Calu3 (cell line): ENCODE data around the gene PKIB. TPM values are rescaled to one million over a fixed set of nuclear protein-coding genes. Genes with fewer than 3 reads are reported as not detected.

Source experiments
- BruUV-seq: library from RNA; stranded (reverse); fragments of 400-500 nt; replicated peaks from 2 replicates; lab custom pipeline; 2021; lab: Mats Ljungman, UMichigan
- CTCF ChIA-PET: fragments of 300-600 bp; sonication (Branson Sonifier 250); formaldehyde crosslinking; loops from one replicate; lab custom pipeline; 2022; ENCODE audit warnings: antibody characterized with exemption; lab: Charles Lee
- DNase-seq: peaks from one replicate; pipeline ENCODE4 v3.0.0; 2022
- H3K27ac Mint-ChIP-seq: one replicate; pipeline ENCODE4 v1.8.0; 2022; ENCODE audit warnings: mixed read lengths; ENCODE audit not compliant: unreplicated experiment
- H3K27me3 Mint-ChIP-seq: one replicate; pipeline ENCODE4 v1.8.0; 2022; ENCODE audit warnings: mixed read lengths; ENCODE audit not compliant: unreplicated experiment
- H3K36me3 Mint-ChIP-seq: one replicate; pipeline ENCODE4 v1.8.0; 2022; ENCODE audit warnings: mild to moderate bottlenecking, moderate library complexity, mixed read lengths; ENCODE audit not compliant: insufficient read depth, unreplicated experiment
- H3K4me1 Mint-ChIP-seq: one replicate; pipeline ENCODE4 v1.8.0; 2022; ENCODE audit warnings: mild to moderate bottlenecking, low read depth, mixed read lengths; ENCODE audit not compliant: unreplicated experiment
- H3K4me3 Mint-ChIP-seq: one replicate; pipeline ENCODE4 v1.8.0; 2022; ENCODE audit warnings: mild to moderate bottlenecking, low read depth, moderate library complexity, mixed read lengths; ENCODE audit not compliant: unreplicated experiment
- H3K9me3 Mint-ChIP-seq: one replicate; pipeline ENCODE4 v1.8.0; 2022; ENCODE audit warnings: low read depth, mixed read lengths; ENCODE audit not compliant: unreplicated experiment
- intact Hi-C: fragments of 100-400 bp; cut with micrococcal nuclease; formaldehyde crosslinking; loops from one replicate; pipeline ENCODE4 v1.10.0; 2022; ENCODE audit not compliant: unreplicated experiment
- total RNA-seq: library from RNA; stranded (reverse); gene quantifications from 2 replicates; pipeline ENCODE4 v1.2.3, GENCODE V29; 2022
- TF ChIP-seq, protein P1 (sequence below): fragments of 200-600 bp; IDR thresholded peaks from one replicate; pipeline ENCODE4 v1.8.0; 2022; ENCODE audit warnings: antibody characterized with exemption; ENCODE audit not compliant: unreplicated experiment

PKIB gene
- total RNA-seq, 1 experiment from 2014 or later = 17.2 TPM

DNA sequence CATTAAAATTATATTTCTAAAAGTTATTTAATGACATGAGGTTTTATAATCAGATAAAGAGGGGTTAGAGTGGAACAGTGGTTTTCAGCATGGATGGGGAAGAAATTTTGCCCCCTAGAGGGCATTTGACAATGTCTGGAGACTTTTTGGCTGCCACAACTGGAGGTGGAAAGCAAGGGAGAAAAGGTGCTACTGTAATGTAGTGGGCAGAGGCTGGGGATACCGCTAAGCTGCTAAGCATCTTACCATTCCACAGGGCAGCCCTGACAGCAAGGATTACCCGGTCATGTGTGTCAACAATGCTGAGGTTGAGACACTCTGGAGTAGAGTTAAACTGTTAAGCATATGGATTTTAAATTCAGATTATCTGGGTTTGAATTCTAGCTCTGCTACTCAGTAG, 116.4 kb downstream of the PKIB start:
- Mint-ChIP-seq H3K36me3 (no peaks in the 10 kb centered on the region), H3K27me3 (no peaks in the 10 kb centered on the region), H3K4me3 (no peak overlapping the region), H3K9me3 (no peaks in the 10 kb centered on the region), H3K4me1 (no peaks in the 10 kb centered on the region), H3K27ac (no peak overlapping the region)
- peak; percentile 42 for DNase-seq
- intact Hi-C loops = loop anchor here (1.0 to 5.0 kb wide), 3 partner anchors 116 to 249 kb away; partner anchors contain the start of gene PKIB
- CTCF ChIA-PET = interaction anchor here (0.8 to 1.8 kb wide), 4 partner anchors 30 to 235 kb away, joined by 3 to 10 read pairs (median 6); partner anchors contain the start of gene PKIB
- TF ChIP-seq, protein P1, sequence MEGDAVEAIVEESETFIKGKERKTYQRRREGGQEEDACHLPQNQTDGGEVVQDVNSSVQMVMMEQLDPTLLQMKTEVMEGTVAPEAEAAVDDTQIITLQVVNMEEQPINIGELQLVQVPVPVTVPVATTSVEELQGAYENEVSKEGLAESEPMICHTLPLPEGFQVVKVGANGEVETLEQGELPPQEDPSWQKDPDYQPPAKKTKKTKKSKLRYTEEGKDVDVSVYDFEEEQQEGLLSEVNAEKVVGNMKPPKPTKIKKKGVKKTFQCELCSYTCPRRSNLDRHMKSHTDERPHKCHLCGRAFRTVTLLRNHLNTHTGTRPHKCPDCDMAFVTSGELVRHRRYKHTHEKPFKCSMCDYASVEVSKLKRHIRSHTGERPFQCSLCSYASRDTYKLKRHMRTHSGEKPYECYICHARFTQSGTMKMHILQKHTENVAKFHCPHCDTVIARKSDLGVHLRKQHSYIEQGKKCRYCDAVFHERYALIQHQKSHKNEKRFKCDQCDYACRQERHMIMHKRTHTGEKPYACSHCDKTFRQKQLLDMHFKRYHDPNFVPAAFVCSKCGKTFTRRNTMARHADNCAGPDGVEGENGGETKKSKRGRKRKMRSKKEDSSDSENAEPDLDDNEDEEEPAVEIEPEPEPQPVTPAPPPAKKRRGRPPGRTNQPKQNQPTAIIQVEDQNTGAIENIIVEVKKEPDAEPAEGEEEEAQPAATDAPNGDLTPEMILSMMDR = no peak
- BruUV-seq = no TSS peak

DNA sequence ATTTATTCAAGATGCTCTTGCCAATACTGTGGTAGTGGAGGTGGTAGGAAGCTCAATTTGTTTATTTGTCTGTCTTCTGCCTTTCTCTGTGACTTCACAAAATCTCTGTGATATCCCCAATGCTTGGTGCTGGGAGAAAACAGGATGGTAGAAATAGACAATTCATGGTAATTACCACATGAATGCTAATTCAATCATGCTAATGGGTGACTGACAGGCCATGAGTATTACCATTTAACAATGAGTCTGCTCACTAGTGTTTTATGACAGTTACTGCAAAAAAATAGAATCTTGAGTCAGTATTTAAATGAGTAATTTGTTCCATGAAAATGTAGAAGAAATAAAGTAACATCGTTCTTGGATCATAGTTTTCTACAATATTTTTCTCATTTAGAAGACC, 117.0 kb downstream of the PKIB start:
- DNase-seq = no peak
- no peaks in the 10 kb centered on the region for H3K4me1 Mint-ChIP-seq
- H3K9me3 Mint-ChIP-seq = no peaks in the 10 kb centered on the region
- H3K36me3 Mint-ChIP-seq = no peaks in the 10 kb centered on the region
- no peak overlapping the region for H3K4me3 Mint-ChIP-seq
- TF ChIP-seq, protein P1 = no peak
- intact Hi-C loops = loop anchor here (2.0 to 5.0 kb wide), 2 partner anchors 116 to 250 kb away; partner anchors contain the start of gene PKIB
- H3K27me3 Mint-ChIP-seq = no peaks in the 10 kb centered on the region
- no peak overlapping the region for H3K27ac Mint-ChIP-seq
- no TSS peak for BruUV-seq
- CTCF ChIA-PET = interaction anchor here (0.8 to 1.8 kb wide), 4 partner anchors 30 to 235 kb away, joined by 3 to 10 read pairs (median 6); partner anchors contain the start of gene PKIB

DNA sequence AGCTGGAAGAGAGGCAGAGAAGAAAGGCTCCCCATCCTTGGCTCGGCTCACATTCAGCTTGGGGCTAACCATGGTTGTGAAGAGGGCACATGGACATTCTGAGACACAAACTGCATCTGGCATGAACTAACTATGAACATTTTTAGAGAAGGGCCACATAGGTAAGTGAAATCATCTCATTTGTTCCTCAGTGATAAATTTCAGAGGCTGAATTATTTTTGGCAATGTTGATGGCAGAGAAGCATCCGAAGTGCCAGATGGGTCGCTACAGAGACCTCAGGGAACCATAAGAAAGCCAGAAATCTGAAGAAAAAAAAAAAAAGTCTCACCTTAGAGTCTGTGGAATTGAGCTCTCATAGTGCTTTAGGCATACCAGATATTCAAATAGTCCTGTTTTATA, 120.1 kb downstream of the PKIB start:
- intact Hi-C loops = loop anchor here (1.0 kb wide), 1 partner anchor 586 kb away; no protein-coding TSS in a partner anchor
- BruUV-seq = no TSS peak
- H3K27ac Mint-ChIP-seq = no peak overlapping the region

DNA sequence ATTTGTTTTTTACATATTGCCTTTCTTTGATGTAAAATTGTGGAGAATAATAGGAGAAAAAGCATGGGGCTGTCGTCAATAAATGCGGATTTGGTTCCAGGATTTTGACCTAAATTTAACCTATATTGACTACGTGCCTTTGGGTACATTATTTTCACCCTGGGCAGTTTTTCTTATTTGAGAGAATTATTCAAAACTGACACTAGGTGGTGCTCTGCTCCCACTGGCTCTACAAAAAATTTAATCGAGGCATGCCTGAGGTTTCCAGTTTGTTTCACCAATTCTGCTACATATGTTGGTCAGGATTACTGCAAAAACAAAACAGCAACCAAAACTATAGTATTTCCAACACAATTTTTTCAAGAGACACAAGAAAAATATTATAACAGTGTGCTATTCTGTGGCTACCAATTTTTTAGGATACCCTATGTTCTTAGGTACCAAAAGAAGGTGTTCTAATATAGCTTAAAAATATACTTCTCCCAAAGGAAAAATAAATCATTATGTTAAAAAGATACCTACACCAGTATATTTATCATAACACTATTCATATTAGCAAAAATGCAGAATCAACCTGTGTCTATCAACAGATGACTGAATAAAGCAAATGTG, 120.7 kb downstream of the PKIB start:
- DNase-seq = peak; percentile 28
- Mint-ChIP-seq H3K36me3 (no peaks in the 10 kb centered on the region), H3K4me3 (no peak overlapping the region), H3K27me3 (no peaks in the 10 kb centered on the region), H3K9me3 (no peaks in the 10 kb centered on the region), H3K4me1 (no peaks in the 10 kb centered on the region), H3K27ac (no peak overlapping the region)
- TF ChIP-seq, protein P1 = peak; percentile 73
- intact Hi-C loops = loop anchor here (1.0 kb wide), 2 partner anchors 108 to 585 kb away; no protein-coding TSS in a partner anchor
- CTCF ChIA-PET = interaction anchor here (5.0 kb wide), 1 partner anchor 108 kb away, joined by 52 read pairs; no protein-coding TSS in a partner anchor
- no TSS peak for BruUV-seq

More for the DNA sequence above, 120.1 kb downstream of the PKIB start:
- CTCF ChIA-PET = interaction anchor here (5.0 kb wide), 1 partner anchor 109 kb away, joined by 52 read pairs; no protein-coding TSS in a partner anchor
- no peaks in the 10 kb centered on the region for H3K9me3 Mint-ChIP-seq
- no peaks in the 10 kb centered on the region for H3K36me3 Mint-ChIP-seq
- TF ChIP-seq, protein P1 = no peak
- H3K4me1 Mint-ChIP-seq = no peaks in the 10 kb centered on the region
- DNase-seq = no peak
- no peaks in the 10 kb centered on the region for H3K27me3 Mint-ChIP-seq
- no peak overlapping the region for H3K4me3 Mint-ChIP-seq
